ENCODE results near the gene PDZD4. TPM values are rescaled to one million over a fixed set of nuclear protein-coding genes. Genes with fewer than 3 reads are reported as not detected.

The PDZD4 gene
- total and polyA plus RNA-seq, 10 of the 15 experiments (the other 5 are each of a cell fraction or from before 2014, with no cell fraction given), result 0.01 to 0.15 (median 0.04) TPM; not detected in 6

- TF ChIP-seq NR2C1 (IDR thresholded peaks at IDR 0.05) (no peak), CEBPB (IDR thresholded peaks at IDR 0.05; ENCODE audit: borderline replicate concordance in 1 of 2, low read depth in 2 of 2, low read length in 2 of 2) (no peak), ETV6 (conservative IDR thresholded peaks at IDR 0.05 in 1 of 2, IDR thresholded peaks at IDR 0.05 in 1 of 2; ENCODE audit: borderline replicate concordance in 1 of 2, low read depth in 1 of 2) (no peak)
- TF ChIP-seq, protein P1, sequence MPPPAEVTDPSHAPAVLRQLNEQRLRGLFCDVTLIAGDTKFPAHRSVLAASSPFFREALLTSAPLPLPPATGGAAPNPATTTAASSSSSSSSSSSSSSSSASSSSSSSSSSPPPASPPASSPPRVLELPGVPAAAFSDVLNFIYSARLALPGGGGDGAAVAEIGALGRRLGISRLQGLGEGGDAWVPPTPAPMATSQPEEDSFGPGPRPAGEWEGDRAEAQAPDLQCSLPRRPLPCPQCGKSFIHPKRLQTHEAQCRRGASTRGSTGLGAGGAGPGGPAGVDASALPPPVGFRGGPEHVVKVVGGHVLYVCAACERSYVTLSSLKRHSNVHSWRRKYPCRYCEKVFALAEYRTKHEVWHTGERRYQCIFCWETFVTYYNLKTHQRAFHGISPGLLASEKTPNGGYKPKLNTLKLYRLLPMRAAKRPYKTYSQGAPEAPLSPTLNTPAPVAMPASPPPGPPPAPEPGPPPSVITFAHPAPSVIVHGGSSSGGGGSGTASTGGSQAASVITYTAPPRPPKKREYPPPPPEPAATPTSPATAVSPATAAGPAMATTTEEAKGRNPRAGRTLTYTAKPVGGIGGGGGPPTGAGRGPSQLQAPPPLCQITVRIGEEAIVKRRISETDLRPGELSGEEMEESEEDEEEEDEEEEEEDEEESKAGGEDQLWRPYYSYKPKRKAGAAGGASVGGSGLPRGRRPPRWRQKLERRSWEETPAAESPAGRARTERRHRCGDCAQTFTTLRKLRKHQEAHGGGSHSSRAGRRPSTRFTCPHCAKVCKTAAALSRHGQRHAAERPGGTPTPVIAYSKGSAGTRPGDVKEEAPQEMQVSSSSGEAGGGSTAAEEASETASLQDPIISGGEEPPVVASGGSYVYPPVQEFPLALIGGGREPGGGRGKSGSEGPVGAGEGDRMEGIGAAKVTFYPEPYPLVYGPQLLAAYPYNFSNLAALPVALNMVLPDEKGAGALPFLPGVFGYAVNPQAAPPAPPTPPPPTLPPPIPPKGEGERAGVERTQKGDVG (CRISPR knock-in tag; IDR thresholded peaks at IDR 0.05), result no peak
- TF ChIP-seq, protein P2, sequence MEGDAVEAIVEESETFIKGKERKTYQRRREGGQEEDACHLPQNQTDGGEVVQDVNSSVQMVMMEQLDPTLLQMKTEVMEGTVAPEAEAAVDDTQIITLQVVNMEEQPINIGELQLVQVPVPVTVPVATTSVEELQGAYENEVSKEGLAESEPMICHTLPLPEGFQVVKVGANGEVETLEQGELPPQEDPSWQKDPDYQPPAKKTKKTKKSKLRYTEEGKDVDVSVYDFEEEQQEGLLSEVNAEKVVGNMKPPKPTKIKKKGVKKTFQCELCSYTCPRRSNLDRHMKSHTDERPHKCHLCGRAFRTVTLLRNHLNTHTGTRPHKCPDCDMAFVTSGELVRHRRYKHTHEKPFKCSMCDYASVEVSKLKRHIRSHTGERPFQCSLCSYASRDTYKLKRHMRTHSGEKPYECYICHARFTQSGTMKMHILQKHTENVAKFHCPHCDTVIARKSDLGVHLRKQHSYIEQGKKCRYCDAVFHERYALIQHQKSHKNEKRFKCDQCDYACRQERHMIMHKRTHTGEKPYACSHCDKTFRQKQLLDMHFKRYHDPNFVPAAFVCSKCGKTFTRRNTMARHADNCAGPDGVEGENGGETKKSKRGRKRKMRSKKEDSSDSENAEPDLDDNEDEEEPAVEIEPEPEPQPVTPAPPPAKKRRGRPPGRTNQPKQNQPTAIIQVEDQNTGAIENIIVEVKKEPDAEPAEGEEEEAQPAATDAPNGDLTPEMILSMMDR (IDR thresholded peaks at IDR 0.05 in 2 of 3, conservative IDR thresholded peaks at IDR 0.05 in 1 of 3; ENCODE audit: control insufficient read depth in 2 of 3, extremely low read depth in 1 of 3, insufficient read depth in 1 of 3, low read depth in 3 of 3, low read length in 3 of 3), result no peak
- TF ChIP-seq, protein P3, sequence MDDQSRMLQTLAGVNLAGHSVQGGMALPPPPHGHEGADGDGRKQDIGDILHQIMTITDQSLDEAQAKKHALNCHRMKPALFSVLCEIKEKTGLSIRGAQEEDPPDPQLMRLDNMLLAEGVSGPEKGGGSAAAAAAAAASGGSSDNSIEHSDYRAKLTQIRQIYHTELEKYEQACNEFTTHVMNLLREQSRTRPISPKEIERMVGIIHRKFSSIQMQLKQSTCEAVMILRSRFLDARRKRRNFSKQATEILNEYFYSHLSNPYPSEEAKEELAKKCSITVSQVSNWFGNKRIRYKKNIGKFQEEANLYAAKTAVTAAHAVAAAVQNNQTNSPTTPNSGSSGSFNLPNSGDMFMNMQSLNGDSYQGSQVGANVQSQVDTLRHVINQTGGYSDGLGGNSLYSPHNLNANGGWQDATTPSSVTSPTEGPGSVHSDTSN (IDR thresholded peaks at IDR 0.05; ENCODE audit: insufficient replicate concordance, low read depth, low read length), result no peak
These were observed 45.8 kb upstream of the PDZD4 start (continued) for GRCh38 chrX:153876112-153876491.

Data from GM12878 (cell line).